NCI-H526 treated with DMSO at 0.1 percent for 48 hours (cell line): ENCODE results near the gene C5orf47.

Experiments used
- DNase-seq: peaks from one replicate; lab custom pipeline; 2025; lab: John Stamatoyannopoulos, UW

The C5orf47 gene

DNA sequence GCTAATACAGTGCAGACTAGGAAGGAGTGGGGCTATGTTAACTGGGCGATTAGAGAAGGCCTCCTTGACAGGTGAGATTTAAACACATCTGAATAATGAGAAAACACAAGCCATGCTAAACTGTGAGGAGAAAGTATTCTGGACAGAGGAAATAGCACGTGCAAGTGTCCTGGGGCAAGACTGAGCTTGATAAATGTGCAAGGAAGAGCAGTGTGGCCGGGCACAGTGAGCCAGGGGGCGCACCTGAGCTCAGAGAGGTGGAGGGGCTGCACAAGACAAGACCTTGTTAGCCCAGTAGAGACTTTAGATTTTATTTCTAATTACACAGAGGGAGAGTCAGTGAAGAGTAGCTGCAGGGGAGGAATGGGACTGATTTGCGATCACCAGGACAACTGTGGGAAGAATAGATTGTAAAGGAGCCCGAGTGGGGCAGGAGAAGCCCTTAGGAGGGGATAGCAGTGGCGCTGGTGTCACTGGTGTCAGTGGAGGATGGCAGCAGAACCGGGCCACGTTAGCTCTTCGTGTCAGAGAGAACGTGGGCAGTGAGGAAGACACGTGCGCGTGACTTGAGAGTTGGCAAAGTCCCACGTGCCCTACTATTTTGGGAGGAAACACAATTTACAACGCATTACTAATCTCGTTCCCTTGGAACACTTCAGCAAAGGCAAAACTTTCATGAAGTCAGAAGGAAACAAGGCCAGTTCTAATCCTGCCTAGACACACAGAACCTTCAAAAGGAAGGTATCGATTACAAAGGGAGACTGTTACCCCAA is 17.9 kb upstream of the C5orf47 start:
- DNase-seq, result no peak

DNA sequence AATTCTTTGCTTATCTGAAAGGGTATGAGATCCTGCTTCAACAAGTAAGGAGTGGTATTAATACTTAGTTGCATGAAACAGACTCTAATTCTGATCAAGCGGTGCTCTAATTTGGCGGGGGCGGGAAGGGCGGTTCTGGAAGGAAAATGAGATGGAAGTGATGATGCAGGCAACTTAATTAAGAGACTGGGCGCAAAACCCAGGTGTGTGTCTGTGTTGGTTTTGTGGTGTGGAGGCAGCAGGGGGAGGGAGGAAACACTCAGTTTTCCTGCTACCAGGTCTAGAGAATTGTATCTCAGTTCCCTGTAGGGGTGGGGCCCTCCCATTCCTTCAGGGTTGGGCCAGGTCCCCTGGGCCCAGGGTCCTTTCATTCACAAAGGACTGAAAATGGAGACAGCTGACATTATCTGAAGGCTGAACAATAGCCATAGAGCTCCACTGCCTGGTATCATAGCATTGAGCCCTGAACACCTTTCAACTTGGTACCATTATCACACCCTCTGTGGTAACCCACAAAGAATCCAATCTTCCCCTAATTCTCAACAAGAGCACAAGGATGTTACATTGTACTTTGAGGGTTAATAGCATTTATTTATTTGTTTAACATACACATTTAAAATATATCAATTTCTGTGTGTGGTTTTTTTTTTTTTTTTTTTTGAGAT is 17.2 kb upstream of the C5orf47 start:
- no peak for DNase-seq

DNA sequence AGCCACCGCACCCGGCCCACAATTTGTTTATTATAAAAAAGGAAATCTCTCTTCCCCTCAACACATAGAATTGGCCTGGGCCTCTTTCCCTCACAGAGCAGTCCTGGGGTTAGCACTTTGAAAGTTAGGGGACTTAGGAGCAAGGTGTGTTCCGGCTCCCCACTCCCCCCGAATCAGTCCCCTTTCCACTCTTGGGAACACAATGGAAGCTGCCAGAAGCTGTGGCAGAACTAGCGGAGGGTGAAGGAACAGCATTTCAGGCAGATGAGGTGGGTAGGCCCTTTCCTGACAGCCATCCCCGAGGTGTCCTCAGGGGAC is 16.4 kb upstream of the C5orf47 start:
- DNase-seq, result no peak

DNA sequence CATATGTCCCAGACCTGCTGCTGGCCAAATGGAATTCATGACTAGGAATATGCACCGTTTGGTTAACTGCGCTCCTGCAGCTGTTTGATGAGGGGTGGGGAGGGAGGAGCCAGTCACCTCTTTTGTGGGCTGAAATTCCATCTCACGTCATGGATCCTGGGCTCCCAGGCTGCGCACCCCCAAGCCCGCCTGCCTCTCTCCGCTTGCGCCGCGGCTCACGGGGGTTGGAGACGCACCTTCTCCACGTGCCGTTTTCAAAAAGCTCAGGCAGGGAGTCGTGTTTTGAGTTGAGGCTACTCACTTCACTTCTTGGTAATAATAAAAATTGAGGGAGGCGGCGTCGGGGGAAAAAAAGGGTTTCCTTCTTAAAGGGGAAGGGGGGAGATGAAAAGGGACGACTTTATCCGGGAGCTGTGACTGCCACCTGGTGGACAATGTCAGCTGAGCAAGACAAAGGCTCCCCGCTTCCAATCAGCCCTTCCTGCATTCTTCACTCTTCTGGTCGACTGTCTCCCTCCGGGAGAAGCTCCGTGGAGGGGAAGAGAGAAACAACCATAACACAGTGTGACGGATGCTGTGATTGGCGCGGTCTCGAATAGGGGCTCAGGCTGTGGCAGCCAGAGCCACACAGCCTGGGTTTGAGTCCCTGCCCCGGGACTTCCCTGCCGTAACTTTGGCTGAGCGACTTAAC is 15.9 kb upstream of the C5orf47 start:
- peak; percentile 35 for DNase-seq

DNA sequence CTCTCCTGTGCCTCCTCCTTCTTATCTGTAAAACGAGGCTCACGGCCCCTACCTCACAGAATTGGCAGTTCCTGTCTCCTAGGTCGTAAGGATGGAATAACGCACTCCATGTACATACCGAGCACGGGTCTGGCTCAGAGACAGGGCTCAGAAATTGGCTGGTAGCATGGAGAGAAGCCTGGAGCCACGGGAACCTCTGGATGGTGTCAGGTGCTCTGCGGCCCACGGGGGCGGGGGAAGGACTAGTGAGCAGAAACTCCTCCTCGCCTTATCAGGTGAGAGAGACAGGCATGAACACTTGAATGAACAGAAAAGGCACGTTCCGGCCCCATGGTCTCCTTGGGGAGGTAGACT is 15.4 kb upstream of the C5orf47 start:
- DNase-seq, result no peak

DNA sequence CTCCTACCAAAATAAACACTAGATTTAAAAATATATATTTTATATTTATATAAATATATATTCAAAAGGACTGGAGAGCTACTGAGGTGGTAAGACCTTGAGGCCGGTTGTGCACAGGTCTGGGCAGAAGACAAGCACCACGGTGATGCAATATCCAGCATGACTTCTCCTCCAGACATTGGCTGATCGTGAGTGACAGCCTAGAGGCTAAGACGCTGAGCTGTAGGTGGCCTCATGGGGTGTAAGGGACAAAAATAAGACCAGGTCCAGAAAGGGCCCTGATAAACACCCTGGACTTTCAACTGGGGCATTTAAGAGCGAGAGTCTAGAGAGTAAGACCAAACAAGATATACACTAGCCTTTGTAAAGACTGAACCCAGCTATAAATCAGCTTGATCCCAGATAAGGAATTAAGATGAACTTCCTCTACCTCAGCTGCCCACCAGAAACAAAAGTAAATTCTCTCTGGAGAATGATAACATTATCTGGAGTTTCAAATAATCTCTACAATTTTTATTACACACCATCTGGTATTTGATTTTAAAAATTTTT is 14.2 kb upstream of the C5orf47 start:
- DNase-seq, result no peak

DNA sequence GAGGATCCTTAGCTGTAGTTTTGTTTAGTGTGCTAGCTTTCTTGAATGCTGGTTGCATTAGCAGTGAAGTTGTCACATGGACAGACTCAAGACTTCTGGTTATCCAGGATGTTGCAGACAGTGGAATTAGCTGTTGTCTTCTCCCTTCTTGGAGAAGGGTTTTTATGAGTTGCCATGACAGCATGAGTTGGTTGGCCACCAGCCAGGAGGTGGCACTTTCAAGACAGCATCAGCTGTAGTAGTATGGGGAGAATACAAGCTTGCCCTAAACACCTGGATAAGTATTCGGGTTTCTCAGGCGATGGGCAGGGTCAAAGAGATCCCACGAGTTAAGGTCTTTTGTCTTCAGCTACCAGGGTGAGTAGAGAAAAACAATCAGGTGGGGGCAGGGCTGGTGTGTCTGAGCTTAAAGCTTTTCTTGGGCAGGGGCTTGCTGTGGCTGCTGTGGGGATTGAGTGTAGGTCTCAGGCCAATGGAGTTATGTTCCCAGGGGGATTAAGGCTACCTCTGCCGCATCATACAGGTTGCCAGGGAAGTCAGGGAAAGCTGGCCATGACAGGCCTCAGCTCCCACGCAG is 7.7 kb upstream of the C5orf47 start:
- no peak for DNase-seq

DNA sequence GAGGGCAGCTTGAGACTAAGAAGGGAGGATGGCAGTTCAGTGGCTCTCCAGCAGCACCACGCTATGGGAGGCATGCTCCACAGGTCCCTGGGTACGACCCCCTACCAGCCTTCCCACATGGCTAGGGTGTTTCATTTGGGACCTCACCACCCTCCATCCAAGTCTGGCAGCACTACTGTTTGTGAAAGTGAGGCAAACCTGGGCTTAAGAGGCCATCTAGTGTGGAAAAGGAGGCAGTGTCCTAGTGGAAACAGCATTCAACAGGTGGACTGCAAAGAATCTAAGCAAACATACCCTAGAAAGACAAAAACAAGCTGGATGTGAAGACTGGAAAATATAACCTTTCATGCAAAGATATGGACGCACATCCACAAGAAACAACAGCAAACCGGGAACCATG is 4.8 kb upstream of the C5orf47 start:
- DNase-seq, result no peak

DNA sequence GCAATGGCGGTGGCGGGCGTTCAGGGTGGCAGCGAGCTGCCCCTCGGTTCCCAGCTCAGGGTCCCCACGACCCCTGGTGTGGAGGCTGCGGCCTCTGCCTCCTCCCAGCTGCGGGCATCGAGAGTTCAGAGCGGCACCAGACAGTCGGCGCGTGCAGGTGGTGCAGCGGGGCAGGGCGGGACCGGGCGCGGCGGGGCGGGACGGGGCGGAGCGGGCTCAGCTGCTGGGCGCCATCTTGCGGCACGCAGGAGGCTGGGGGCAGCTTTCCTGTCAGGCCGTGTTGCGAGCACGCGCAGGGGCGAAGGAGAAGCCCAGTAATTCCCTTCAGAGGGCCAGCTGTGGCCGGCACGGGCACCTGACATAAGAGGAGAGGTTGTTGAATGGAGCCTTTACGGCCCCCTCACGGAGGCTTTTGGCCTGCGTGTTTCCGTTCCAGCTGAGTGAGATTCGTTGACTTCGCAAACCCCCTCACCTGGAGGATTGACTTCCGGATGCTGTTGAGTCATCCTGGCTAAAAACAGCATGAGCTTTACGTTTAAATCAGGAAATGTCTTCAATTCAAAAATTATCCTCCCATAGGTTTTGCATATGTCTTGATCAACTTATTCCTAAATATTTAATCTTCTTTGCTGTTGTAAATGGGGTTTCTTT is 587 bp downstream of the C5orf47 start:
- DNase-seq, result no peak

DNA sequence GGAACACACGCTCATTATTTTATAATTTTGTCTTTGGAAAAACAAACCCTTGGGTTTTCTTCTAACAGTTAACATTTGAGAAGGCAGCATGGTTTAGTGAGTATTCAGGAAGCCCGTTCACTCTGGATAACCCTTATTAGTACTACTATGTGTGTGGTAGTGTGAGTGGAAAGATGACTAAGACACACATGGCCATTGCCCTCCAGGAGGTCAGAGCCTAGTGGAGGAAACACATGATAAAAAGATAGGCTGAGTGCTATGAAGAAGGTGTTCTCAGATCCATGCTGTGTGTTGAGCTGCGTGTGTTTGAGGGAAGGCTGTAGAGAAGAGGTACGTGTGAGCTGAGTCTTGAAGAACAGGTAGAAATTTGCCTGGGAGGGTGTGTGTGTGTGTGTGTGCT is 8.4 kb downstream of the C5orf47 start:
- no peak for DNase-seq

DNA sequence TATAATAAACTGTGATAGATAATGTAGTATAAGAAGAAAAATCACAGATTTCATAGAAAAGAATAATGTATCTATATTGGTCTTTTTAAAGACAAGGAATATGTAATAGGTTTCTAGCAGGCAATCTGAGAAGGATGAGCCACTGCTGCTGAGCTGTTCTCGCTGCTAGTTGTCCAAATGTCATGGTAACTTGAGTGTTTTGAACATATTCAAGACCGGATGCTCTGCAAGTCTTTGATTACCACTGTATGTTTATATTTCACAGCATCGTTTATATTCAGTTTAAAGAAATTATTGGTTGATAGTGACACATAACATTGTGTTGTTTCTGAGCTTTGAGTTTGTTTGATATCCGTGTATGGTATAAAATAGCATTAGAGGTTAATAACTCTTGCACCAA is 9.6 kb downstream of the C5orf47 start:
- no peak for DNase-seq

DNA sequence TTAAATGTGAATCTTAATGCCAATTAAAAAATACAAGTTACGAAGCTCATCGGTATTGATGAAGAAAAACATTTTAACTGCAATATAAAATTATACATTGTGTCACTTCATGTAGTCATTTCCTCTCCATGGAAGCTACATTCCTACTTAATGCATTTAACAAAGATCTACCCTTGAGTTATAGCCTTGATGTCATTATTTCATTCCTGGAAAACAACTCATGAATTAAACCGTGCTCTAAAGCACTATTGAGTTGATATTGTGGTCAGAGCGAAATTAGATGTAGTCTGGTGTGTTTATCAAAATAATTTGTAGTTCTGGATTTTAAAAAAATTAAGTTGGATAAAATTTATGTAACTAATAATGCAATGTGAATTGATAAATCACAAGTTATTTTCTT is 11.1 kb downstream of the C5orf47 start:
- no peak for DNase-seq

DNA sequence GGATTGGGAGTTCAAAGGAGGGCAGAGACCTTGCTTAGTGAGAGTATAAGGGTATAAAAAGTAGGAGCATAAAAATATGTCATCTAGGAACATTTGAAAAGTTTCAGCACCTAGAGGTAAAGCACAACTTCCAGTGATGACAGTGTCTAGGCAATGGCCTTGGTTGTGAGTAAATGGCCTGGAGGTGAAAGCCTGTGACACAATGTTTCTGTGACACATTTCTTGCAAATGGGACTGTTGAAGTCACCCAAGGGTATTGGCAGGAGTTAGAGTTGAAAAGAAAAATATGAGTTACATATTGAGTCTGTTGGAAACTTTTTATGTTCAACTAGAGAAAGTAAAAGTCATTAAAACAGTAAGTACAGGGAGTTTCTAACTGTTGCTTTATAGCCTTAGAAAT is 14.8 kb downstream of the C5orf47 start:
- DNase-seq, result no peak

DNA sequence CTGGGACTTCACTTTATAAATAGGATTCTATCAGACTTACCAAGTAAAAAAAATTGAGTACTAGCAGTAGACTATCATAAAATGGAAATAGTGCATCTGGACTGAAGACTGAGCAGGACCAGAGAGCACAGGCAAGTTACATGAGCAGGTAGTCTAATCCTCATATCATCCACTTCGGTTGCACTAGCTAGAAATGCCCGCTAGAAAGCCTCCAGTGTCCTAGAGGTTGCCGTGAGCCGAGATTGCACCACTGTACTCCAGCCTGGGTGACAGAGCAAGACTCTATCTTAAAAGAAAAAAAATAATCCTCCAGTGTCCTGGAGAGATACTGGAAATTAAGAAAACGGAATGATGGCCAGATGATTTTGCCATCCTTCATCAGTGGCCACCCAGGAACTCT is 20.0 kb downstream of the C5orf47 start:
- no peak for DNase-seq

DNA sequence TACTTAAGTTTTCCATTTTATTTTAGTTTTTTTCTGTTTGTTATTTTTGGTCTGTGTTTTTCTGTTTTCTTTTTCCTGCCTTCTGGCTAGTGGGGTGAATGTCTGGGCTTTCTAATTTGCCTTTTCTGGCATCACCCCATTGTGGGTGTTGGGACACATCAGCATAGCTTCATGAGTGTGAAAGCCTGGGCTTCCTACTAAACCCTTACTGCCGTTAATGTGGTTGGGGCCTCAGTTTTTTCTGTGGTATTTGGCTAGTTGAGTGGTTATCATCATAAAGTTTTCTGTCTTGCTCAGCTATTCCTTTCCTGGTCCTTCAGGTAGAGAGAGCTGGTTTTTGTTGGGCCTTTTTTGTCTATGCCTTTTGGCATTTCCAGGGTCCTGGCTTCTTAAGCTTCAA is 21.4 kb downstream of the C5orf47 start:
- DNase-seq, result no peak

DNA sequence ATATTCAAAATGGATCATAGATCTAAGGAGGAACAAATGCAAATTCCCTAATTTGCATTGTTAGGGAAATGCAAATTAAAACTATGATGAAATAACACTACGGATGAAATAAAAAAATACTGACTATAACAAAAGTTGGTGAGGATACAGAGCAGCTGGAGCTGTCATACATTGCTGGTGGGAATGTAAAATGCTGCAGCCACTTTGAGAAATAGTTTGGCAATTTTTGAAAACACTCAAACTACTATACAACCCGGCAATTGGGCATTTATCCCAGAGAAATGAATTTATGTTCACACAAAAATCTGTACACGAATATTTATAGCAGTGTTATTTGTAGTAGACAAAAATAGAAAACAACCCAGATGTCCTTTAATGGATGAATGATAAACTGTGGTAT is 22.5 kb downstream of the C5orf47 start:
- no peak for DNase-seq

DNA sequence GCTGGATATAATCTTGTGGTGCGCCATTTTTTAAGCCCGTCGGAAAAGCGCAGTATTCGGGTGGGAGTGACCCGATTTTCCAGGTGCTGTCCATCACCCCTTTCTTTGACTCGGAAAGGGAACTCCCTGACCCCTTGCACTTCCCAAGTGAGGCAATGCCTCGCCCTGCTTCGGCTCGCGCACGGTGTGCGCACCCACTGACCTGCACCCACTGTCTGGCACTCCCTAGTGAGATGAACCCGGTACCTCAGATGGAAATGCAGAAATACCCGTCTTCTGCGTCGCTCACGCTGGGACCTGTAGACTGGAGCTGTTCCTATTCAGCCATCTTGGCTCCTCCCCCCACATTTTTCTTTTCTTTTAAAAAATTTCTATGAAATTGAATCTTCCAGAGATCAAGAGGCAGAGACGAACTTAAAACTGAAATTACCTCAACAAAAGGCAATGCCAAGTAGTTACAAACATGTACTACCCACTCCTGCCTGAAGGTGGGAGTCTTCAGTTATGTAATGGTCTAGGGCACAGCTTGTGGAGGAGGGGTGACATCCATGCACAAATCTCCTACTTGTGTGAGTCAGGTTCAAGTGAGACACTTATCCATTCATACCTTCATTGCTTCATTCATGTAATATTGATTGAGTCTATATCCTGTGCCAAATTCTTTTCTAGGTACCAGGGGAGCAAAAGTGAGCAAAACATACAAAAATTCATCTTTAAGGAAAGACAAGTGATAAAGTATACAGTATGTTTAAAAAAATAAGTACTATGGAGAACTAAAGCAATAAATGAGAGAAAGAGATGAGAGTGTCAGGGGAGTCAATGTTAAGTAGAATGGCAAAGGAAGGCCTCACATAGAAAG is 31.3 kb downstream of the C5orf47 start:
- peak; percentile 17 for DNase-seq

DNA sequence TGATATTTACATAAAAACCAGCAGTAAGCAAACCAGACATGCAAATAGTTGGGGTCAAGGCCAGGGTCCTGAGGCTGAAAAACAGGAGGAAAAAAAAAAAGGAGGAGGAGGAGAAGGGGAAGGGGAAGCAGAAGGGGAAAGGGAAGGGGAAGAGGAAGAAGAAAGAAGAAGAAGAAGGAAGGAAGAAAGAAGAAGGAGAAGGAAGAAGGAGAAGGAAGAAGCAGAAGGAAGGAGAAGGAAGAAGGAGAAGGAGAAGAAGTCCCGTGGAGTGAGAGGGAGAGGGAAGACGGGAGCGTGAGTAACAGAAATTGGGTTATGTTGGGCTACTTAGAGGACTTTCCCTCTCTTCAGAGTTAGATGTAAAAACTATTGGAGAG is 31.9 kb downstream of the C5orf47 start:
- no peak for DNase-seq

DNA sequence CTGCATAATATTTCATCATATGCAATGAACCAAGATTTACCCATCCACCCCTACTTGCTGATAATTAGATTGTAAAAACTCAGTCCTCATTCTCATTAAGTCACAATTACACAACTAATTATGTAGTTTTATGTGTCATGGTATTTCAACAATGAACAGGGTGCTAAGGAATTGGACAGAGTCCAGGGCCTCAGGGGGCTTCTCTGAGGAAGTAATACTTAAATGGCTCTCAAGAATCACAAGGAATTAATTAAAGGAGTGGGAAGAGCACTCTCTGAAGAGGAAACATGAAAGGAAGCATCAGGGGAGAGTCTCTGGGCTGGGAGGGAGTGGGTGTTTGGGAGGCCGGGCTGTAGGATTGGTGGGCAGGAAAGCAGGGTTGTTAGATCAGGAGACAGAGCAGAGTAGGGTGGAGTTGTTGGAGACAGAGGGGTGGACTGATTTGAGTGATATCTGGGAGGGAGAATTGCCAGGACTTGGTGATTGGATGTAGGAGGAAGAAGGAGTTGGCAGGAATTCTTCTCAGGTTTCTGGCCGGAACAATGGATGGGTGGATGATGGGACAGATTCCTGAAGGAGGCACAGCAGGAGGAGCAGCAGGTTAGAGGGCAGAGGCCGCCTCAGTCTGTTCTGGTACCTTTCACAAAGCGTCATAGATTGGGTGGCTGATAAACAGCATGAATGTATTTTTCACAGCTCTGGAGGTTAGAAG is 33.6 kb downstream of the C5orf47 start:
- DNase-seq, result no peak

DNA sequence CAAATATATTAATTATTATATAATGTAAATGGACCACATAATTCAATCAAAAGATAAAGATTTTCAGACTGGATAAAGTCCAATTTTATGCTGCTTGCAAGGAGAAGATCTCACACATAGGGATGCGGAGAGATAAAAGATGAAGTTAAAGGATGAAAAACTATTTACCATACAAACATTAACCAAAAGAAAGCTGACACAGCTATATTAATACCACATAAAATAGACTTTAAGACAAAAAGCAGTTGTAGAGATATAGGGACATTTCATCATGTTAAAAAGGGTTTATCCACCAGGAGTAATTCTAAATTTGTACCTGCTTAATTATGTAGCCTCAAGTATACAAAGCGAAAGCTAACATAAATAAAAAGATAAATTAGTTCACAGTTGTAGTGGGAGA is 41.3 kb downstream of the C5orf47 start:
- DNase-seq, result no peak
